ENCODE results near the gene TALDO1.
A peak's percentile ranks its signal among the peaks of the same experiment; 100 is the strongest.
"Not testable (repeated sequence)": the region's sequence is repeated elsewhere in the genome, so short reads cannot be mapped to it uniquely, and the experiment has no call there.

The TALDO1 gene

GRCh38 chr11:719214-720016, 27.8 kb upstream of the TALDO1 start:
- DNase-seq (ENCODE audit: low spot score), result peak; percentile 33

GRCh38 chr11:720017-720641, 27.1 kb upstream of the TALDO1 start:
- DNase-seq (ENCODE audit: low spot score), result peak; percentile 42

- peak; percentile 67 for DNase-seq (ENCODE audit: low spot score)
Measured at GRCh38 chr11:720642-721246, 26.5 kb upstream of the TALDO1 start.

GRCh38 chr11:721247-721740, 26.0 kb upstream of the TALDO1 start:
- no peak for DNase-seq (ENCODE audit: low spot score)

- peak; percentile 59 for DNase-seq (ENCODE audit: low spot score)
Measured at GRCh38 chr11:721741-722345, 25.4 kb upstream of the TALDO1 start.

- peak; percentile 45 for DNase-seq (ENCODE audit: low spot score)
Measured at GRCh38 chr11:722346-722811, 24.9 kb upstream of the TALDO1 start.

GRCh38 chr11:723120-723883, 24.0 kb upstream of the TALDO1 start:
- peak; percentile 48 for DNase-seq (ENCODE audit: low spot score)

GRCh38 chr11:724049-724777, 23.1 kb upstream of the TALDO1 start:
- DNase-seq (ENCODE audit: low spot score), result peak; percentile 36

GRCh38 chr11:724778-725386, 22.4 kb upstream of the TALDO1 start:
- peak; percentile 32 for DNase-seq (ENCODE audit: low spot score)

GRCh38 chr11:725624-726202, 21.6 kb upstream of the TALDO1 start:
- peak; percentile 48 for DNase-seq (ENCODE audit: low spot score)

- DNase-seq (ENCODE audit: low spot score), result peak; percentile 53
Measured at GRCh38 chr11:726278-727220, 20.7 kb upstream of the TALDO1 start.

- DNase-seq (ENCODE audit: low spot score), result peak; percentile 22
Measured at GRCh38 chr11:727281-727701, 20.0 kb upstream of the TALDO1 start.

- DNase-seq (ENCODE audit: low spot score), result peak; percentile 92
Measured at GRCh38 chr11:727859-728748, 19.2 kb upstream of the TALDO1 start.

GRCh38 chr11:728901-729491, 18.3 kb upstream of the TALDO1 start:
- peak; percentile 18 for DNase-seq (ENCODE audit: low spot score)

- no peak for DNase-seq (ENCODE audit: low spot score)
Measured at GRCh38 chr11:729492-730074, 17.7 kb upstream of the TALDO1 start.

- DNase-seq (ENCODE audit: low spot score), result no peak
Measured at GRCh38 chr11:733072-733471, 14.2 kb upstream of the TALDO1 start.

GRCh38 chr11:734541-734940, 12.7 kb upstream of the TALDO1 start:
- not testable (repeated sequence) for DNase-seq (ENCODE audit: low spot score)
